HCT116 (cell line): ENCODE results near the gene OTOP3. TPM values are rescaled to one million over a fixed set of nuclear protein-coding genes. Genes with fewer than 3 reads are reported as not detected.
A peak's percentile ranks its signal among the peaks of the same experiment; 100 is the strongest.

Experiments used
- ATAC-seq: fragments of 200-7000 bp; cut with Tn5 transposase; 2 replicates; pipeline ENCODE4 v1.9.1; 2020; ENCODE audit warnings: mild to moderate bottlenecking, moderate library complexity
- BruUV-seq: library from RNA; stranded (reverse); fragments of 400-500 nt; replicated peaks from 2 replicates; lab custom pipeline; 2021; lab: Mats Ljungman, UMichigan
- CTCF ChIA-PET: fragments of 300-600 bp; sonication (Branson Sonifier 250); formaldehyde crosslinking; loops from one replicate; lab custom pipeline; 2021; ENCODE audit warnings: antibody characterized with exemption; lab: Charles Lee
- POLR2A ChIA-PET: fragments of 300-600, 350-600 bp; sonication (Branson Sonifier 250); formaldehyde crosslinking; loops from one replicate; lab custom pipeline; 2021; ENCODE audit warnings: antibody characterized with exemption; lab: Charles Lee
- RAD21 ChIA-PET, 2 experiments: fragments of 300-600 bp; sonication (Branson Sonifier 250); formaldehyde crosslinking; loops; one replicate each; lab custom pipeline; 2023; ENCODE audit warnings: low total read pairs in 2 of 2; ENCODE audit not compliant: uncharacterized antibody in 2 of 2, unreplicated experiment in 2 of 2, low non-redundant PET in 1 of 2; lab: Charles Lee
- DNase-seq: peaks from one replicate; pipeline ENCODE4 v3.0.0-alpha.2; 2010; ENCODE audit warnings: low read depth, low spot score
- H2AFZ ChIP-seq: fragments of 200-600 bp; shearing (Covaris generic), sonication (generic); 2 replicates; pipeline ENCODE4 v1.6.1; 2017; ENCODE audit warnings: low read depth, mixed run types, mixed read lengths, antibody characterized with exemption, low read length; ENCODE audit not compliant: poor library complexity, severe bottlenecking
- H3K27ac ChIP-seq: 2 replicates; pipeline ENCODE4 v1.5.1; 2012; ENCODE audit warnings: low read depth, low read length
- H3K27me3 ChIP-seq: fragments of 200-600 bp; sonication (generic); 2 replicates; pipeline ENCODE4 v1.6.1; 2016; ENCODE audit warnings: mixed run types, low read length, mixed read lengths; ENCODE audit not compliant: insufficient read depth
- H3K36me3 ChIP-seq, 2 experiments: fragments of 200-500 bp in 1 of 2; fragments of 200-600 bp in 1 of 2; sonication (Bioruptor generic) in 1 of 2; sonication (generic) in 1 of 2; 2 replicates each; pipeline versions ENCODE4 v1.5.1 to v1.6.1; 2014 to 2016; ENCODE audit warnings: low read length in 2 of 2, inconsistent platforms in 1 of 2, mixed read lengths in 1 of 2, mixed run types in 1 of 2; ENCODE audit not compliant: insufficient read depth in 2 of 2, control insufficient read depth in 1 of 2
- H3K4me1 ChIP-seq, 2 experiments: fragments of 200-600 bp in 1 of 2; sonication (generic) in 1 of 2; 2 replicates each; pipeline versions ENCODE4 v1.5.1 to v1.6.1; 2012 to 2017; ENCODE audit warnings: low read length in 2 of 2, inconsistent platforms in 1 of 2, mild to moderate bottlenecking in 1 of 2, mixed read lengths in 1 of 2, mixed run types in 1 of 2, moderate library complexity in 1 of 2; ENCODE audit not compliant: insufficient read depth in 2 of 2, control insufficient read depth in 1 of 2
- H3K4me2 ChIP-seq: fragments of 200-600 bp; sonication (generic); 2 replicates; pipeline ENCODE4 v1.6.1; 2017; ENCODE audit warnings: mixed run types, low read length, mixed read lengths
- H3K4me3 ChIP-seq, 2 experiments: fragments of 200-600 bp in 1 of 2; sonication (generic) in 1 of 2; replicated peaks in 1 of 2; 2 replicates each; pipeline ENCODE4 v1.5.1; 2011 to 2016; ENCODE audit warnings: low read length in 2 of 2, control low read depth in 1 of 2, low read depth in 1 of 2, mild to moderate bottlenecking in 1 of 2, mixed read lengths in 1 of 2, mixed run types in 1 of 2
- H3K79me2 ChIP-seq: fragments of 200-600 bp; sonication (generic); 2 replicates; pipeline ENCODE4 v1.6.1; 2017; ENCODE audit warnings: mild to moderate bottlenecking, mixed run types, low read length, moderate library complexity, mixed read lengths; ENCODE audit not compliant: insufficient read depth
- H3K9ac ChIP-seq: fragments of 200-600 bp; sonication (generic); 2 replicates; pipeline ENCODE4 v1.6.1; 2016; ENCODE audit warnings: low read length, mixed read lengths
- H3K9me2 ChIP-seq: fragments of 200-600 bp; sonication (generic), shearing (Covaris generic); 2 replicates; pipeline ENCODE4 v1.6.1; 2017; ENCODE audit warnings: mixed run types, mild to moderate bottlenecking, moderate library complexity; ENCODE audit not compliant: insufficient read depth
- H3K9me3 ChIP-seq, 2 experiments: fragments of 200-500 bp in 1 of 2; fragments of 200-600 bp in 1 of 2; sonication (Bioruptor generic) in 1 of 2; sonication (generic) in 1 of 2; 2 replicates each; pipeline ENCODE4 v1.6.1; 2014 to 2017; ENCODE audit warnings: low read length in 2 of 2, mixed read lengths in 2 of 2, inconsistent platforms in 1 of 2, low read depth in 1 of 2, mild to moderate bottlenecking in 1 of 2, mixed run types in 1 of 2, moderate library complexity in 1 of 2; ENCODE audit not compliant: control insufficient read depth in 1 of 2, insufficient read depth in 1 of 2
- H4K20me1 ChIP-seq: fragments of 200-600 bp; sonication (generic), shearing (Covaris generic); 2 replicates; pipeline ENCODE4 v1.6.1; 2017; ENCODE audit warnings: mixed run types, mild to moderate bottlenecking, moderate library complexity; ENCODE audit not compliant: insufficient read depth
- CEBPB ChIP-seq: IDR thresholded peaks from 2 replicates; pipeline ENCODE4 v1.6.1; 2012; ENCODE audit warnings: low read depth
- CTCF ChIP-seq, 3 experiments: fragments of 200-600 bp in 1 of 3; sonication (generic) in 1 of 3; IDR thresholded peaks in 2 of 3; conservative IDR thresholded peaks in 1 of 3; 2 replicates each; pipeline ENCODE4 v1.5.1; 2012 to 2017; ENCODE audit warnings: low read depth in 2 of 3, low read length in 2 of 3, antibody characterized with exemption in 1 of 3, borderline replicate concordance in 1 of 3, control low read depth in 1 of 3, mild to moderate bottlenecking in 1 of 3, mixed read lengths in 1 of 3, mixed run types in 1 of 3, moderate library complexity in 1 of 3; ENCODE audit not compliant: insufficient read depth in 1 of 3
- EGR1 ChIP-seq: IDR thresholded peaks from 2 replicates; pipeline ENCODE4 v1.6.1; 2012; ENCODE audit warnings: low read depth
- EZH2 ChIP-seq: fragments of 200-600 bp; sonication (generic); IDR thresholded peaks from 2 replicates; pipeline ENCODE4 v1.6.1; 2017; ENCODE audit warnings: antibody characterized with exemption, mixed run types
- EZH2phosphoT487 ChIP-seq: fragments of 200-600 bp; IDR thresholded peaks from 2 replicates; pipeline ENCODE4 v1.6.1; 2018; ENCODE audit warnings: antibody characterized with exemption, borderline replicate concordance
- JUND ChIP-seq: IDR thresholded peaks from 2 replicates; pipeline ENCODE4 v1.6.1; 2012
- MAX ChIP-seq: IDR thresholded peaks from 2 replicates; pipeline ENCODE4 v1.6.1; 2012
- POLR2A ChIP-seq: IDR thresholded peaks from 2 replicates; pipeline ENCODE4 v1.7.0; 2011; ENCODE audit warnings: borderline replicate concordance; ENCODE audit not compliant: insufficient read depth, insufficient read length; ENCODE audit errors: extremely low read depth
- POLR2AphosphoS5 ChIP-seq: IDR thresholded peaks from 2 replicates; pipeline ENCODE4 v1.6.1; 2011; ENCODE audit warnings: mild to moderate bottlenecking, low read depth, low read length, moderate library complexity
- REST ChIP-seq: IDR thresholded peaks from 2 replicates; pipeline ENCODE4 v1.6.1; 2012; ENCODE audit warnings: low read depth
- SIN3A ChIP-seq: IDR thresholded peaks from 2 replicates; pipeline ENCODE4 v1.6.1; 2012; ENCODE audit warnings: low read depth
- SP1 ChIP-seq: IDR thresholded peaks from 2 replicates; pipeline ENCODE4 v1.6.1; 2012; ENCODE audit warnings: low read depth
- SRF ChIP-seq: IDR thresholded peaks from 2 replicates; pipeline ENCODE4 v1.6.1; 2012; ENCODE audit warnings: low read depth
- YY1 ChIP-seq: IDR thresholded peaks from 2 replicates; pipeline ENCODE4 v1.6.1; 2011; ENCODE audit warnings: low read length, low read depth, moderate library complexity, mild to moderate bottlenecking; ENCODE audit not compliant: insufficient replicate concordance; ENCODE audit errors: extremely low read depth
- ZFX ChIP-seq: fragments of 450-650 bp; IDR thresholded peaks from 2 replicates; pipeline ENCODE4 v1.6.1; 2017
- ZNF274 ChIP-seq: fragments of 200-500 bp; sonication (Bioruptor generic); IDR thresholded peaks from 2 replicates; pipeline ENCODE4 v1.6.1; 2014; ENCODE audit warnings: mild to moderate bottlenecking, low read depth, low read length, inconsistent platforms
- intact Hi-C: fragments of 100-400 bp; cut with micrococcal nuclease; formaldehyde crosslinking; loops from 2 replicates; pipeline ENCODE4 v1.10.0; 2022
- total RNA-seq: library from RNA; stranded (reverse); gene quantifications from one replicate; pipeline ENCODE4 v1.2.1, GENCODE V29; 2021; ENCODE audit not compliant: unreplicated experiment

The OTOP3 gene
- total RNA-seq, 1 experiment from 2014 or later = not detected

- ChIA-PET CTCF (interaction anchor here (1.7 kb wide), 1 partner anchor 28 kb away, joined by 7 read pairs; no protein-coding TSS in a partner anchor), POLR2A (interaction anchor here (1.5 kb wide), 1 partner anchor 56 kb away, joined by 4 read pairs; the partner anchor contains the start of gene FDXR)
- BruUV-seq = no TSS peak
- H3K9me3 ChIP-seq = no peaks in the 10 kb centered on the region
- DNase-seq = no peak
- H3K36me3 ChIP-seq = no peaks in the 10 kb centered on the region
- TF ChIP-seq SP1 (no peak), POLR2A (no peak), EGR1 (no peak)
- TF ChIP-seq, all 23 proteins: peak for 0
- Histone ChIP-seq H3K79me2 (no peaks in the 10 kb centered on the region), H3K4me3 (no peak overlapping the region), H4K20me1 (no peaks in the 10 kb centered on the region), H3K4me2 (no peak overlapping the region), H3K27ac (no peak overlapping the region), H3K27me3 (peaks cover 3% of the 10 kb centered on the region; the same call in 1 of the 2 replicates), H3K9me2 (no peaks in the 10 kb centered on the region), H3K4me1 (peaks cover 4 to 31% of the 10 kb centered on the region in 2 experiments; a peak in 3 of 4 replicates), H2AFZ (no peak overlapping the region), H3K9ac (no peak overlapping the region)
- no peak for ATAC-seq
- RAD21 ChIA-PET = no interaction called here
- intact Hi-C loops = no loop called here
These were observed 6.9 kb upstream of the OTOP3 start for GRCh38 chr17:74928786-74929185.

GRCh38 chr17:74930535-74931036, 5.1 kb upstream of the OTOP3 start:
- no peaks in the 10 kb centered on the region for H3K9me2 ChIP-seq
- peak overlapping the region; percentile 29; the same call in 1 of the 2 replicates for H3K4me2 ChIP-seq
- H3K4me1 ChIP-seq = peaks cover 4 to 29% of the 10 kb centered on the region in 2 experiments; a peak in 3 of 4 replicates
- no peaks in the 10 kb centered on the region for H3K79me2 ChIP-seq
- ChIA-PET RAD21 (no interaction called here), POLR2A (no interaction called here), CTCF (no interaction called here)
- H3K4me3 ChIP-seq = no peak overlapping the region
- ATAC-seq (no peak), DNase-seq (no peak)
- H2AFZ ChIP-seq = no peak overlapping the region
- H4K20me1 ChIP-seq = no peaks in the 10 kb centered on the region
- H3K27ac ChIP-seq = no peak overlapping the region
- H3K36me3 ChIP-seq = no peaks in the 10 kb centered on the region
- H3K9ac ChIP-seq = no peak overlapping the region
- H3K27me3 ChIP-seq = no peaks in the 10 kb centered on the region; the same call in 1 of the 2 replicates
- H3K9me3 ChIP-seq = no peaks in the 10 kb centered on the region
- no TSS peak for BruUV-seq
- intact Hi-C loops = no loop called here
- no peak for TF ChIP-seq EZH2
- TF ChIP-seq JUND = no peak
- TF ChIP-seq POLR2AphosphoS5 = no peak
- no peak for TF ChIP-seq CTCF (IDR thresholded peaks at IDR 0.05 in 2 of 3, conservative IDR thresholded peaks at IDR 0.05 in 1 of 3; ENCODE audit: borderline replicate concordance in 1 of 3, insufficient read depth in 1 of 3, low read depth in 2 of 3, low read length in 2 of 3)
- TF ChIP-seq EGR1 = no peak
- TF ChIP-seq ZNF274 = no peak
- TF ChIP-seq SIN3A = no peak
- TF ChIP-seq POLR2A = no peak
- no peak for TF ChIP-seq REST
- no peak for TF ChIP-seq YY1
- TF ChIP-seq SRF = no peak
- no peak for TF ChIP-seq EZH2phosphoT487
- no peak for TF ChIP-seq CEBPB
- TF ChIP-seq MAX = no peak
- TF ChIP-seq ZFX = no peak
